Measurements from ENCODE around the gene RBP4. TPM values are rescaled to one million over a fixed set of nuclear protein-coding genes. Genes with fewer than 3 reads are reported as not detected.

Gene RBP4
- polyA plus RNA-seq, 1 of the 3 experiments (the other 2 are of a cell fraction) = not detected

DNA sequence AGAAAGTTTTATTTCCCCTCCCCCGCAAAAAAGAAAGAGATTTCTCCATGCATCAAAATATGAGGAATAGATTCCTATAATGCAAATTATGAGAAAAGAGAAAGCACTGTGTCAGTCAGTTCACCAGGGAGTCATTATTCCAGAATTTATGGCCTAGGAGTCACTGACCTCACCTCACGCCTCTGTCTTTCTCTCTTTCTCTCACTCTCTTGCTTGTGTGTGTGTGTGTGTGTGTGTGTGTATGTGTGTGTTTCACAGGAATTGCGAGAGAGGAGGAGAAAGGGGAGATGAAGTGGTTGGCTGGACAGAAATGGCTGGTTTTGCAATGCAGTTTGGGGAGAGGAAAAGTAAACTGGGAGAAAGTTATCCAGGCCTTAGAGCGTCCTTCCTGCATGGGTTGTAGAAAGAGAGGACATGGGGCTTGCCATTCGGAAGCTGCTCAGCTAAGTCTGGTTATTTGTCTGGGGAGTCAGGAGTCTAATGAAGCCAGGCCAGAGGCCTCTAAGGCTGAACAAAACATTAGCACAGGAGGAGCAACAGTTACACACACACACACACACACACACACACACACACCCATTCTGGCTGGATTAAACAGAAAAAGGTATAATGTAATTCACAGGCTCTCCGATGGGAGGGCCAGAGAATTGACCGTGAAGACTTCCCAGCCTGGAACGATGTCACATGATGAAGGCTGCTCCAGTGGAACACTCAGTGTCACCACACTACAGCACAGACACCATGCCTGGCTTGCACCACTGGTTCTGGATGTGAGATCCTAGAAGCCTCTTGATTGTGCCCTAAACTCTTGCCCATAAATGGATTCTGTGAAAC is 47.3 kb downstream of the RBP4 start (continued):
- TF ChIP-seq, protein P1, sequence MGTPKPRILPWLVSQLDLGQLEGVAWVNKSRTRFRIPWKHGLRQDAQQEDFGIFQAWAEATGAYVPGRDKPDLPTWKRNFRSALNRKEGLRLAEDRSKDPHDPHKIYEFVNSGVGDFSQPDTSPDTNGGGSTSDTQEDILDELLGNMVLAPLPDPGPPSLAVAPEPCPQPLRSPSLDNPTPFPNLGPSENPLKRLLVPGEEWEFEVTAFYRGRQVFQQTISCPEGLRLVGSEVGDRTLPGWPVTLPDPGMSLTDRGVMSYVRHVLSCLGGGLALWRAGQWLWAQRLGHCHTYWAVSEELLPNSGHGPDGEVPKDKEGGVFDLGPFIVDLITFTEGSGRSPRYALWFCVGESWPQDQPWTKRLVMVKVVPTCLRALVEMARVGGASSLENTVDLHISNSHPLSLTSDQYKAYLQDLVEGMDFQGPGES (IDR thresholded peaks at IDR 0.05; ENCODE audit: low read depth, low read length) = no peak
- TF ChIP-seq, protein P2, sequence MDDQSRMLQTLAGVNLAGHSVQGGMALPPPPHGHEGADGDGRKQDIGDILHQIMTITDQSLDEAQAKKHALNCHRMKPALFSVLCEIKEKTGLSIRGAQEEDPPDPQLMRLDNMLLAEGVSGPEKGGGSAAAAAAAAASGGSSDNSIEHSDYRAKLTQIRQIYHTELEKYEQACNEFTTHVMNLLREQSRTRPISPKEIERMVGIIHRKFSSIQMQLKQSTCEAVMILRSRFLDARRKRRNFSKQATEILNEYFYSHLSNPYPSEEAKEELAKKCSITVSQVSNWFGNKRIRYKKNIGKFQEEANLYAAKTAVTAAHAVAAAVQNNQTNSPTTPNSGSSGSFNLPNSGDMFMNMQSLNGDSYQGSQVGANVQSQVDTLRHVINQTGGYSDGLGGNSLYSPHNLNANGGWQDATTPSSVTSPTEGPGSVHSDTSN (IDR thresholded peaks at IDR 0.05) = no peak
- no peak for TF ChIP-seq POLR2AphosphoS5 (IDR thresholded peaks at IDR 0.05; ENCODE audit: low read depth, low read length)

DNA sequence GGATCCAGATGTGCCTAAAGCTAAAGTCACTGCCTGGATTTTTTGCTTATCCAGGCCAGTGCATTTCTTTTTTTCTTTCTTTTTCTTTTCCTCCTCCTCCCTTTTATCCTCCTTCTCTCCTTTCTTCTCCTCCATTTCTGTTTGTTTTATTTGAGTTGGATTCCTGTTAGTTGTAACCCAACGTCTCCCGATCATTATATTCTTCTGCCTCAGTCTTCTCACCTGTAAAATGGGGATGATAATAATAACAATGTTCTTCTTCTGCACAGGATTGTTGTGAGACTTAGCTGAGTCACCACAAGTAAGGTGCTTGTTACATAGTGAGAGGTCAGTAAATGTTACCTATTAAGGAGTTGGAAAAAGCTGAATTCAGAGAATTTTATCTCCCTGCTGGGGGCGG is 48.3 kb downstream of the RBP4 start:
- H3K36me3 ChIP-seq (replicated peaks in 1 of 2; ENCODE audit: control insufficient read depth in 1 of 2, insufficient read depth in 2 of 2, low read length in 1 of 2) = no peaks in the 10 kb centered on the region
- ChIA-PET POLR2A (no interaction called here), CTCF (interaction anchor here (0.9 to 4.2 kb wide), 7 partner anchors 10 to 308 kb away, joined by 3 to 38 read pairs (median 3); no protein-coding TSS in a partner anchor)
- H3F3A ChIP-seq (replicated peaks; ENCODE audit: insufficient read depth) = peaks cover 18% of the 10 kb centered on the region
- H3K4me3 ChIP-seq (ENCODE audit: low read depth in 2 of 2, low read length in 1 of 2) = no peak overlapping the region
- no peak overlapping the region for H3K9ac ChIP-seq
- H3K4me2 ChIP-seq = no peak overlapping the region
- H2AFZ ChIP-seq (ENCODE audit: low read depth) = no peak overlapping the region
- WGBS (ENCODE audit: low lambda C conversion rate) = 72% methylated on average over 3 of the region's 3 CpGs
- no peaks in the 10 kb centered on the region for H3K79me2 ChIP-seq (ENCODE audit: insufficient read depth)
- H3K4me1 ChIP-seq (ENCODE audit: control insufficient read depth in 1 of 2, insufficient read depth in 2 of 2, low read depth in 1 of 2, low read length in 1 of 2) = no peaks in the 10 kb centered on the region
- no peak overlapping the region for H3K27ac ChIP-seq (ENCODE audit: low read depth in 2 of 2, low read length in 1 of 2)
- TF ChIP-seq GABPA (IDR thresholded peaks at IDR 0.05; ENCODE audit: low read depth) = no peak
- TF ChIP-seq ELF1 (IDR thresholded peaks at IDR 0.05) = no peak
- TF ChIP-seq RFX5 (IDR thresholded peaks at IDR 0.05; ENCODE audit: low read length) = no peak
- TF ChIP-seq FOXJ3 (CRISPR knock-in tag; IDR thresholded peaks at IDR 0.05) = no peak
- TF ChIP-seq MEF2A (IDR thresholded peaks at IDR 0.05; ENCODE audit: borderline replicate concordance, low read depth) = no peak
- TF ChIP-seq, protein P3, sequence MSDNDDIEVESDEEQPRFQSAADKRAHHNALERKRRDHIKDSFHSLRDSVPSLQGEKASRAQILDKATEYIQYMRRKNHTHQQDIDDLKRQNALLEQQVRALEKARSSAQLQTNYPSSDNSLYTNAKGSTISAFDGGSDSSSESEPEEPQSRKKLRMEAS (IDR thresholded peaks at IDR 0.05; ENCODE audit: low read depth) = no peak
- no peak for TF ChIP-seq YY1 (IDR thresholded peaks at IDR 0.05; ENCODE audit: low read depth)
- TF ChIP-seq, protein P4, sequence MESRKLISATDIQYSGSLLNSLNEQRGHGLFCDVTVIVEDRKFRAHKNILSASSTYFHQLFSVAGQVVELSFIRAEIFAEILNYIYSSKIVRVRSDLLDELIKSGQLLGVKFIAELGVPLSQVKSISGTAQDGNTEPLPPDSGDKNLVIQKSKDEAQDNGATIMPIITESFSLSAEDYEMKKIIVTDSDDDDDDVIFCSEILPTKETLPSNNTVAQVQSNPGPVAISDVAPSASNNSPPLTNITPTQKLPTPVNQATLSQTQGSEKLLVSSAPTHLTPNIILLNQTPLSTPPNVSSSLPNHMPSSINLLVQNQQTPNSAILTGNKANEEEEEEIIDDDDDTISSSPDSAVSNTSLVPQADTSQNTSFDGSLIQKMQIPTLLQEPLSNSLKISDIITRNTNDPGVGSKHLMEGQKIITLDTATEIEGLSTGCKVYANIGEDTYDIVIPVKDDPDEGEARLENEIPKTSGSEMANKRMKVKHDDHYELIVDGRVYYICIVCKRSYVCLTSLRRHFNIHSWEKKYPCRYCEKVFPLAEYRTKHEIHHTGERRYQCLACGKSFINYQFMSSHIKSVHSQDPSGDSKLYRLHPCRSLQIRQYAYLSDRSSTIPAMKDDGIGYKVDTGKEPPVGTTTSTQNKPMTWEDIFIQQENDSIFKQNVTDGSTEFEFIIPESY (IDR thresholded peaks at IDR 0.05; ENCODE audit: borderline replicate concordance, low read depth) = no peak
- TF ChIP-seq, protein P5, sequence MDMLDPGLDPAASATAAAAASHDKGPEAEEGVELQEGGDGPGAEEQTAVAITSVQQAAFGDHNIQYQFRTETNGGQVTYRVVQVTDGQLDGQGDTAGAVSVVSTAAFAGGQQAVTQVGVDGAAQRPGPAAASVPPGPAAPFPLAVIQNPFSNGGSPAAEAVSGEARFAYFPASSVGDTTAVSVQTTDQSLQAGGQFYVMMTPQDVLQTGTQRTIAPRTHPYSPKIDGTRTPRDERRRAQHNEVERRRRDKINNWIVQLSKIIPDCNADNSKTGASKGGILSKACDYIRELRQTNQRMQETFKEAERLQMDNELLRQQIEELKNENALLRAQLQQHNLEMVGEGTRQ (IDR thresholded peaks at IDR 0.05; ENCODE audit: borderline replicate concordance, low read depth, low read length) = no peak
- TF ChIP-seq EZH2phosphoT487 (IDR thresholded peaks at IDR 0.05; ENCODE audit: borderline replicate concordance, low read depth) = no peak
- no peak for TF ChIP-seq POLR2AphosphoS5 (IDR thresholded peaks at IDR 0.05; ENCODE audit: low read depth, low read length)
- no peak for TF ChIP-seq RXRA (IDR thresholded peaks at IDR 0.05; ENCODE audit: borderline replicate concordance, low read depth)
- TF ChIP-seq MXI1 (IDR thresholded peaks at IDR 0.05; ENCODE audit: low read depth, low read length) = no peak
- TF ChIP-seq, protein P6, sequence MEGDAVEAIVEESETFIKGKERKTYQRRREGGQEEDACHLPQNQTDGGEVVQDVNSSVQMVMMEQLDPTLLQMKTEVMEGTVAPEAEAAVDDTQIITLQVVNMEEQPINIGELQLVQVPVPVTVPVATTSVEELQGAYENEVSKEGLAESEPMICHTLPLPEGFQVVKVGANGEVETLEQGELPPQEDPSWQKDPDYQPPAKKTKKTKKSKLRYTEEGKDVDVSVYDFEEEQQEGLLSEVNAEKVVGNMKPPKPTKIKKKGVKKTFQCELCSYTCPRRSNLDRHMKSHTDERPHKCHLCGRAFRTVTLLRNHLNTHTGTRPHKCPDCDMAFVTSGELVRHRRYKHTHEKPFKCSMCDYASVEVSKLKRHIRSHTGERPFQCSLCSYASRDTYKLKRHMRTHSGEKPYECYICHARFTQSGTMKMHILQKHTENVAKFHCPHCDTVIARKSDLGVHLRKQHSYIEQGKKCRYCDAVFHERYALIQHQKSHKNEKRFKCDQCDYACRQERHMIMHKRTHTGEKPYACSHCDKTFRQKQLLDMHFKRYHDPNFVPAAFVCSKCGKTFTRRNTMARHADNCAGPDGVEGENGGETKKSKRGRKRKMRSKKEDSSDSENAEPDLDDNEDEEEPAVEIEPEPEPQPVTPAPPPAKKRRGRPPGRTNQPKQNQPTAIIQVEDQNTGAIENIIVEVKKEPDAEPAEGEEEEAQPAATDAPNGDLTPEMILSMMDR (IDR thresholded peaks at IDR 0.05) = no peak
- no peaks in the 10 kb centered on the region for H4K20me1 ChIP-seq (ENCODE audit: insufficient read depth)
- H3K9me3 ChIP-seq = no peaks in the 10 kb centered on the region
- DNase-seq = no peak
- no peaks in the 10 kb centered on the region for H3K27me3 ChIP-seq (ENCODE audit: insufficient read depth)
- no peaks in the 10 kb centered on the region for H3K9me2 ChIP-seq
